GM12878 (cell line): Measurements from ENCODE around the gene CNOT2. TPM values are rescaled to one million over a fixed set of nuclear protein-coding genes. Genes with fewer than 3 reads are reported as not detected.

Source experiments
- ATAC-seq: fragments of 200-7000 bp; cut with Tn5 transposase; 3 replicates; pipeline ENCODE4 v1.9.1; 2020; ENCODE audit warnings: mild to moderate bottlenecking, moderate library complexity
- BruUV-seq: library from RNA; stranded (reverse); fragments of 400-500 nt; replicated peaks from 2 replicates; lab custom pipeline; 2021; lab: Mats Ljungman, UMichigan
- CTCF ChIA-PET: fragments of 300-600 bp; sonication (Branson Sonifier 250); formaldehyde crosslinking; extraction: SDS; loops from one replicate; lab custom pipeline; 2021; ENCODE audit warnings: inconsistent platforms; lab: Yijun Ruan, JAX
- POLR2A ChIA-PET: fragments of 350-600 bp; formaldehyde crosslinking; extraction: SDS; loops from one replicate; lab custom pipeline; 2021; ENCODE audit warnings: inconsistent platforms; lab: Charles Lee
- RAD21 ChIA-PET: fragments of 300-600 bp; sonication (Branson Sonifier 250); formaldehyde crosslinking; loops from one replicate; lab custom pipeline; 2023; ENCODE audit warnings: antibody characterized with exemption; ENCODE audit not compliant: unreplicated experiment; lab: Charles Lee
- SMC1A ChIA-PET: fragments of 300-600 bp; sonication (Branson Sonifier 250); formaldehyde crosslinking; loops from one replicate; lab custom pipeline; 2023; ENCODE audit not compliant: unreplicated experiment, uncharacterized antibody; lab: Charles Lee
- DNase-seq: peaks from one replicate; pipeline ENCODE4 v3.0.0-alpha.2; 2011; ENCODE audit warnings: low read depth, low spot score
- FAIRE-seq: peaks from 3 replicates; lab custom pipeline; 2011; peaks lifted over from hg19 to GRCh38; lab: Jason Lieb, UNC
- H2AFZ ChIP-seq: 2 replicates; pipeline ENCODE4 v1.6.0; 2011; ENCODE audit warnings: low read depth, low read length, control low read depth; ENCODE audit not compliant: control insufficient read depth
- H3K27ac ChIP-seq: 2 replicates; pipeline ENCODE4 v1.5.1; 2011; ENCODE audit warnings: control low read depth; ENCODE audit not compliant: control insufficient read depth, insufficient read depth
- H3K27me3 ChIP-seq, 2 experiments: replicated peaks in 1 of 2; 2 replicates each; pipeline versions ENCODE4 v1.6.0 to v1.6.1; 2011; ENCODE audit warnings: low read length in 1 of 2; ENCODE audit not compliant: control insufficient read depth in 2 of 2, insufficient read depth in 2 of 2
- H3K36me3 ChIP-seq, 2 experiments: 2 replicates each; pipeline ENCODE4 v1.5.1; 2011; ENCODE audit warnings: low read length in 1 of 2; ENCODE audit not compliant: control insufficient read depth in 2 of 2, insufficient read depth in 2 of 2
- H3K4me1 ChIP-seq: 2 replicates; pipeline ENCODE4 v1.6.1; 2011; ENCODE audit warnings: mild to moderate bottlenecking, low read length, moderate library complexity, mixed read lengths; ENCODE audit not compliant: control insufficient read depth, insufficient read depth
- H3K4me2 ChIP-seq: 2 replicates; pipeline ENCODE4 v1.6.0; 2011; ENCODE audit warnings: control low read depth; ENCODE audit not compliant: control insufficient read depth, insufficient read depth
- H3K4me3 ChIP-seq: fragments of 200-600 bp; sonication (generic); 2 replicates; pipeline ENCODE4 v1.5.1; 2016
- H3K79me2 ChIP-seq: 2 replicates; pipeline ENCODE4 v1.6.0; 2011; ENCODE audit warnings: low read length; ENCODE audit not compliant: control insufficient read depth, insufficient read depth
- H3K9ac ChIP-seq: 2 replicates; pipeline ENCODE4 v1.8.0; 2011; ENCODE audit warnings: low read length, control low read depth, mixed read lengths; ENCODE audit not compliant: control insufficient read depth, insufficient read depth
- H3K9me3 ChIP-seq: replicated peaks from 3 replicates; pipeline ENCODE4 v1.5.1; 2011; ENCODE audit warnings: mild to moderate bottlenecking, low read length; ENCODE audit not compliant: control insufficient read depth, insufficient read depth
- H4K20me1 ChIP-seq: 2 replicates; pipeline ENCODE4 v1.6.0; 2011; ENCODE audit not compliant: control insufficient read depth, insufficient read depth
- BCL11A ChIP-seq: IDR thresholded peaks from 2 replicates; pipeline ENCODE4 v1.6.1; 2011; ENCODE audit warnings: low read depth, low read length
- CEBPB ChIP-seq, 2 experiments: fragments of 150-350 bp in 1 of 2; IDR thresholded peaks; 2 replicates each; pipeline ENCODE4 v1.6.1; 2012 to 2014; ENCODE audit warnings: low read depth in 2 of 2, low read length in 2 of 2, borderline replicate concordance in 1 of 2, inconsistent platforms in 1 of 2
- CREB1 ChIP-seq: IDR thresholded peaks from 2 replicates; pipeline ENCODE4 v1.6.1; 2012; ENCODE audit warnings: low read depth, mild to moderate bottlenecking, inconsistent platforms
- IKZF1 ChIP-seq: fragments of 450-650 bp; conservative IDR thresholded peaks from 2 replicates; pipeline ENCODE4 v1.6.1; 2017; ENCODE audit warnings: antibody characterized with exemption, mild to moderate bottlenecking
- KAT2A ChIP-seq: conservative IDR thresholded peaks from 2 replicates; pipeline ENCODE4 v1.6.1; 2011; ENCODE audit warnings: low read depth, low read length; ENCODE audit not compliant: control insufficient read depth
- KDM1A ChIP-seq: fragments of 200-600 bp; sonication (generic); IDR thresholded peaks from 2 replicates; pipeline ENCODE4 v1.6.1; 2016; ENCODE audit warnings: borderline replicate concordance
- NR2F1 ChIP-seq: fragments of 450-650 bp; conservative IDR thresholded peaks from 2 replicates; pipeline ENCODE4 v1.6.1; 2017; ENCODE audit warnings: mild to moderate bottlenecking
- POU2F2 ChIP-seq: IDR thresholded peaks from 3 replicates; pipeline ENCODE4 v1.6.1; 2011; ENCODE audit warnings: low read depth, mild to moderate bottlenecking, low read length, borderline replicate concordance
- SP1 ChIP-seq: IDR thresholded peaks from one replicate; pipeline ENCODE4 v1.6.1; 2011; ENCODE audit warnings: low read depth, low read length
- SREBF2 ChIP-seq: IDR thresholded peaks from 2 replicates; pipeline ENCODE4 v1.6.1; 2012; ENCODE audit warnings: mild to moderate bottlenecking, low read length
- STAT1 ChIP-seq: fragments of 450-650 bp; conservative IDR thresholded peaks from 2 replicates; pipeline ENCODE4 v1.6.1; 2014; ENCODE audit warnings: antibody characterized with exemption, mild to moderate bottlenecking
- TCF12 ChIP-seq: IDR thresholded peaks from 2 replicates; pipeline ENCODE4 v1.6.1; 2011; ENCODE audit warnings: low read depth, mild to moderate bottlenecking, low read length
- WRNIP1 ChIP-seq: IDR thresholded peaks from 2 replicates; pipeline ENCODE4 v1.6.1; 2011; ENCODE audit warnings: low read depth, low read length, improper control_type of control experiment, borderline replicate concordance
- in situ Hi-C: fragments of 300-500 bp; cut with MboI; formaldehyde crosslinking; loops from 9 replicates; pipeline ENCODE4 v1.14.3; 2018; ENCODE audit warnings: mixed read lengths
- intact Hi-C: fragments of 100-400 bp; cut with micrococcal nuclease; formaldehyde crosslinking; loops from one replicate; pipeline ENCODE4 v1.14.2; 2022; ENCODE audit not compliant: unreplicated experiment
- polyA plus RNA-seq, 11 experiments: library from polyadenylated mRNA; depleted of rRNA in 4 of 11; unstranded in 6 of 11; stranded (reverse) in 5 of 11; fragments of >200 nt; fragmentation: Nextera tagmentation in 4 of 11; fragmentation: Illumina TruSeq in 1 of 11; extraction: Ambion mirVana in 4 of 11; extraction: Trizol in 1 of 11; gene quantifications; 1 replicate in 1 of 11; 2 replicates in 10 of 11; pipeline versions ENCODE4 v1.2.1 to v1.2.3, GENCODE V29; 2011 to 2016; ENCODE audit warnings: inconsistent platforms in 2 of 11, missing spikeins in 2 of 11, low read depth in 1 of 11
- total RNA-seq, 4 experiments: library from RNA; depleted of rRNA in 3 of 4; stranded (reverse); fragments of >200 nt in 3 of 4; fragmentation: Illumina TruSeq in 1 of 4; extraction: Trizol in 1 of 4; gene quantifications; 2 replicates each; pipeline versions ENCODE4 v1.2.1 to v1.2.3, GENCODE V29; 2013 to 2021
- TF ChIP-seq, protein P1 (sequence below): fragments of 450-650 bp; formaldehyde crosslinking; IDR thresholded peaks from 2 replicates; pipeline ENCODE4 v1.4.0; 2020; ENCODE audit warnings: mild to moderate bottlenecking, moderate library complexity
- TF ChIP-seq, protein P2 (sequence below): fragments of 150-350 bp; IDR thresholded peaks from 2 replicates; pipeline ENCODE4 v1.6.1; 2014; ENCODE audit warnings: mild to moderate bottlenecking, low read depth, low read length
- TF ChIP-seq, protein P3 (sequence below): fragments of 450-650 bp; formaldehyde crosslinking; IDR thresholded peaks from 2 replicates; pipeline ENCODE4 v1.5.0; 2022; ENCODE audit warnings: mild to moderate bottlenecking, missing genetic modification characterization

Gene CNOT2
- total and polyA plus RNA-seq, 10 of the 15 experiments (the other 5 are each of a cell fraction or from before 2014, with no cell fraction given) = 37.9 to 127 (median 82.4) TPM

DNA sequence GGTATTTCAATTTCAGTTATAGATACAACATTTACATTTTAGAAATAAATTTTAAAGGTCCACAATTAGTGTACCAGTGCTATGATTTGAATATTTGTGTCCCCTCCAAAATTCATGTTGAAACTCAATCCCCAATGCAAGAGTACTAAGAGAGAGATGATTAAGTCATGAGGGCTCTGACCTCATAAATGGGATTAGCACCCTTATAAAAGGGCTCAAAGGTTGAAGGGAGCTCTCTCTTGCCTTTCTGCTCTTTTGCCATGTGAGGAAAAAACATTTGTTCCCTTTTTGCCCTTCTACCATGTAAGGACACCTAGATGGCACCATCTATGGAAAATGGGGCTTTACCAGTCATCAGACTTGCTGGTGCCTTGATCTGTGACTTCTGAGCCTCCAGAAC lies 25.8 kb upstream of the CNOT2 start:
- in situ Hi-C loops = no loop called here
- Histone ChIP-seq H2AFZ (no peak overlapping the region), H3K4me2 (no peak overlapping the region), H4K20me1 (no peaks in the 10 kb centered on the region), H3K27me3 (no peaks in the 10 kb centered on the region), H3K9ac (no peak overlapping the region), H3K27ac (no peak overlapping the region), H3K4me1 (no peaks in the 10 kb centered on the region), H3K4me3 (no peak overlapping the region), H3K9me3 (peaks cover 3% of the 10 kb centered on the region; the same call in 1 of the 3 replicates), H3K79me2 (no peaks in the 10 kb centered on the region), H3K36me3 (no peaks in the 10 kb centered on the region)
- ChIA-PET POLR2A (no interaction called here), CTCF (interaction anchor here (0.7 to 1.3 kb wide), 3 partner anchors 148 to 359 kb away, joined by 3 read pairs; no protein-coding TSS in a partner anchor), RAD21 (no interaction called here), SMC1A (interaction anchor here (1.2 kb wide), 1 partner anchor 332 kb away, joined by 3 read pairs; no protein-coding TSS in a partner anchor)
- intact Hi-C loops = loop anchor here (2.0 to 10.0 kb wide), 2 partner anchors 359 to 507 kb away; no protein-coding TSS in a partner anchor
- BruUV-seq = no TSS peak
- no peak for FAIRE-seq
- DNase-seq = no peak
- no peak for ATAC-seq
- TF ChIP-seq, protein P1, sequence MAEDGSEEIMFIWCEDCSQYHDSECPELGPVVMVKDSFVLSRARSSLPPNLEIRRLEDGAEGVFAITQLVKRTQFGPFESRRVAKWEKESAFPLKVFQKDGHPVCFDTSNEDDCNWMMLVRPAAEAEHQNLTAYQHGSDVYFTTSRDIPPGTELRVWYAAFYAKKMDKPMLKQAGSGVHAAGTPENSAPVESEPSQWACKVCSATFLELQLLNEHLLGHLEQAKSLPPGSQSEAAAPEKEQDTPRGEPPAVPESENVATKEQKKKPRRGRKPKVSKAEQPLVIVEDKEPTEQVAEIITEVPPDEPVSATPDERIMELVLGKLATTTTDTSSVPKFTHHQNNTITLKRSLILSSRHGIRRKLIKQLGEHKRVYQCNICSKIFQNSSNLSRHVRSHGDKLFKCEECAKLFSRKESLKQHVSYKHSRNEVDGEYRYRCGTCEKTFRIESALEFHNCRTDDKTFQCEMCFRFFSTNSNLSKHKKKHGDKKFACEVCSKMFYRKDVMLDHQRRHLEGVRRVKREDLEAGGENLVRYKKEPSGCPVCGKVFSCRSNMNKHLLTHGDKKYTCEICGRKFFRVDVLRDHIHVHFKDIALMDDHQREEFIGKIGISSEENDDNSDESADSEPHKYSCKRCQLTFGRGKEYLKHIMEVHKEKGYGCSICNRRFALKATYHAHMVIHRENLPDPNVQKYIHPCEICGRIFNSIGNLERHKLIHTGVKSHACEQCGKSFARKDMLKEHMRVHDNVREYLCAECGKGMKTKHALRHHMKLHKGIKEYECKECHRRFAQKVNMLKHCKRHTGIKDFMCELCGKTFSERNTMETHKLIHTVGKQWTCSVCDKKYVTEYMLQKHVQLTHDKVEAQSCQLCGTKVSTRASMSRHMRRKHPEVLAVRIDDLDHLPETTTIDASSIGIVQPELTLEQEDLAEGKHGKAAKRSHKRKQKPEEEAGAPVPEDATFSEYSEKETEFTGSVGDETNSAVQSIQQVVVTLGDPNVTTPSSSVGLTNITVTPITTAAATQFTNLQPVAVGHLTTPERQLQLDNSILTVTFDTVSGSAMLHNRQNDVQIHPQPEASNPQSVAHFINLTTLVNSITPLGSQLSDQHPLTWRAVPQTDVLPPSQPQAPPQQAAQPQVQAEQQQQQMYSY (CRISPR knock-in tag) = no peak
- TF ChIP-seq, protein P2, sequence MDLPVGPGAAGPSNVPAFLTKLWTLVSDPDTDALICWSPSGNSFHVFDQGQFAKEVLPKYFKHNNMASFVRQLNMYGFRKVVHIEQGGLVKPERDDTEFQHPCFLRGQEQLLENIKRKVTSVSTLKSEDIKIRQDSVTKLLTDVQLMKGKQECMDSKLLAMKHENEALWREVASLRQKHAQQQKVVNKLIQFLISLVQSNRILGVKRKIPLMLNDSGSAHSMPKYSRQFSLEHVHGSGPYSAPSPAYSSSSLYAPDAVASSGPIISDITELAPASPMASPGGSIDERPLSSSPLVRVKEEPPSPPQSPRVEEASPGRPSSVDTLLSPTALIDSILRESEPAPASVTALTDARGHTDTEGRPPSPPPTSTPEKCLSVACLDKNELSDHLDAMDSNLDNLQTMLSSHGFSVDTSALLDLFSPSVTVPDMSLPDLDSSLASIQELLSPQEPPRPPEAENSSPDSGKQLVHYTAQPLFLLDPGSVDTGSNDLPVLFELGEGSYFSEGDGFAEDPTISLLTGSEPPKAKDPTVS = no peak
- TF ChIP-seq WRNIP1 (no peak), KDM1A (no peak), SREBF2 (no peak), CREB1 (no peak), BCL11A (no peak), CEBPB (IDR thresholded peaks at IDR 0.05; ENCODE audit: borderline replicate concordance in 1 of 2, low read depth in 2 of 2, low read length in 2 of 2) (no peak), IKZF1 (no peak), KAT2A (no peak), SP1 (no peak), NR2F1 (no peak), STAT1 (no peak), TCF12 (no peak), POU2F2 (no peak)
- TF ChIP-seq, protein P3, sequence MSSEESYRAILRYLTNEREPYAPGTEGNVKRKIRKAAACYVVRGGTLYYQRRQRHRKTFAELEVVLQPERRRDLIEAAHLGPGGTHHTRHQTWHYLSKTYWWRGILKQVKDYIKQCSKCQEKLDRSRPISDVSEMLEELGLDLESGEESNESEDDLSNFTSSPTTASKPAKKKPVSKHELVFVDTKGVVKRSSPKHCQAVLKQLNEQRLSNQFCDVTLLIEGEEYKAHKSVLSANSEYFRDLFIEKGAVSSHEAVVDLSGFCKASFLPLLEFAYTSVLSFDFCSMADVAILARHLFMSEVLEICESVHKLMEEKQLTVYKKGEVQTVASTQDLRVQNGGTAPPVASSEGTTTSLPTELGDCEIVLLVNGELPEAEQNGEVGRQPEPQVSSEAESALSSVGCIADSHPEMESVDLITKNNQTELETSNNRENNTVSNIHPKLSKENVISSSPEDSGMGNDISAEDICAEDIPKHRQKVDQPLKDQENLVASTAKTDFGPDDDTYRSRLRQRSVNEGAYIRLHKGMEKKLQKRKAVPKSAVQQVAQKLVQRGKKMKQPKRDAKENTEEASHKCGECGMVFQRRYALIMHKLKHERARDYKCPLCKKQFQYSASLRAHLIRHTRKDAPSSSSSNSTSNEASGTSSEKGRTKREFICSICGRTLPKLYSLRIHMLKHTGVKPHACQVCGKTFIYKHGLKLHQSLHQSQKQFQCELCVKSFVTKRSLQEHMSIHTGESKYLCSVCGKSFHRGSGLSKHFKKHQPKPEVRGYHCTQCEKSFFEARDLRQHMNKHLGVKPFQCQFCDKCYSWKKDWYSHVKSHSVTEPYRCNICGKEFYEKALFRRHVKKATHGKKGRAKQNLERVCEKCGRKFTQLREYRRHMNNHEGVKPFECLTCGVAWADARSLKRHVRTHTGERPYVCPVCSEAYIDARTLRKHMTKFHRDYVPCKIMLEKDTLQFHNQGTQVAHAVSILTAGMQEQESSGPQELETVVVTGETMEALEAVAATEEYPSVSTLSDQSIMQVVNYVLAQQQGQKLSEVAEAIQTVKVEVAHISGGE (CRISPR knock-in tag) = no peak
- TF ChIP-seq, all 136 proteins: peak for 0
